Measurements from ENCODE around the gene GNB5.
"Not testable (repeated sequence)": the region's sequence is repeated elsewhere in the genome, so short reads cannot be mapped to it uniquely, and the experiment has no call there.

Gene GNB5

DNA sequence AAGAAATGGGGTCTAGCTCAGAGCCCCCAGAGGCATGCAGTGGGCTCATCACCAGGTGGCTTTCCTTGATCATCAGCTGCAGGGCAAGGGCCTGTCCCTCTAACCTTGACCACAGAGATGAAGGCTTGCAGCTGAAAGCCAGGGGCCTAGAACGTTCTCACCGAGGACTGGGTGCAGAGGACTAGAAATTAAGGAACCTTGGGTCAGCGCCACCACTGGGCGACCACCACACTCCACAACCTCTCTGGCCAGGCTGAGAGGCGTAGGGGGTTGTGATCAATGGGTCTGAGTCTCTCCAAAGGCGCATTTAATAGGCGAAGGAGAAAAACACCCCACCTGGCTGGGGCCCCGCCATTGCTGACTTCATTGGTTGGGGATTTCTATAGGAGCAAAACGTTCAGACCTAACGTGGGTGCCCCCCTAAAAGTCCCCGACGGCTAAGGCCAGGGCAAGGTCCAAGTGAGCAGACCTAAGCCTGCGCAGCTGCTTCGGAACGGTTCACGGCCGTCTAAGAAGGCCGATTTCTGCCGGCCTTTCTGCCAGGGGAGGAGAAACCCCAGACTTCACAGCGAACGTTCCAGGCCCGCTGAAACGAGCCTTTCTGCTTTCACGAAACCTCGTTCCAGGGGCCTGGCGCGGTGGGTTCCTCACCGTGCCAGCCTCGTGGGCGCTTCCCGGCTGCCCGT lies 79.5 kb downstream of the GNB5 start:
- DNase-seq: no peak

DNA sequence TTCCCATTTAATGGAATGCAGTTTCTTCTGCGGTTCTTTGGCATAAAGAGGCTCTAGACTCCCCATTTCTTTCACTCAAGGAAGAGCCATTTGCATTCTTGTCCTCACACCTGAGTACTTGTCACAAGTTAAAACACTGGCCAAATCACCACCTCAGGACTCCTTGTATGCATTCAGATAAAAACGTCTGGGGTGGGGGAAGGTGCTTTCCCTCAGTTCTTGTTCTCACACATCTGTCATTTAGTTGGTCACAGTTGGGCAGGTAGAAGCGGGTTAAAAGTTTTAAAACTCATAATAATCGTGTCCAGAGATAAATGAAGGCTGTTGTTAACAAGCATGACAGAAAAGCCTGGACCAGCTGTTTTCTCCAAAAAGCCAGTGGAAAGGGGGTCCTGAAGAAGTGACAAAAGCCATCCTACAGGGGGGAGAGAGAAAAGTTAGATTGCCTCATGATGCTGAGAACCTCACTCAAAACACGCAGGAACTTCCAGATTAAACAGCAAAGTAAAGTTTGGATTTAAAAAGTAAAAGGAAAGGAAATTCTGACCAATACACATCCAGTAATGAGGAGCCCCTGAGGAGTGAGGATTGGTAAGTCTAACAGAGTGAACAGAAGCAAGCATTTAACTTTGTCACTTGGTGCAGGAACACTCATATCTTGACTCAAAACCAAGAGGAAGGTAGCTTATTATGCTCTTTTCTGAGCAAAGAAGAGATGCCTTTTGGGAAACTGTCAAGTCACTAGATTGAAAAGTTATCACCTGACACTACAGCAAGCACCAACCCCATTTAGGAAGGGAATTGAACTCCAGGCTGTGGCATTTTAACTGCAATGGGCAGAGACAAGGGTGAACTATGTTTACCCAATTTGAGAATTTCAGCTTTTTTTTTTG lies 81.4 kb downstream of the GNB5 start:
- DNase-seq: no peak

DNA sequence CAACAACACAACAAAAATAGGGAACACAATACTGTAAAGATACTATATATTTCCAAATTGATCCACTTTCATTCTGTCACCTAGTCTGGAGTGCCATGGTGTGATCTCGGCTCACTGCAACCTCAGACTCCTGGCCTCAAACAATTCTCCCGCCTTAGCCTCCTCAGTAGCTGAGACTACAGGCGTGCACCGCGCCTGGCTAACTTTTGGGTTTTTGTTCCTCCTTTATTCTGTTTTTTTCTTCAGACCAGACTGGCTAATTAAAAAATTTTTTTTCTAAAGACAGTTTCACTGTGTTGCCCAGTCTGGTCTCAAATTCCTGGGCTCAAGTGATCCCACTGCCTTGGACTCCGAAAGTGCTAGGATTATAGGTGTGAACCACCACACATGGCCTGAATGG lies 84.0 kb downstream of the GNB5 start:
- no peak for DNase-seq

DNA sequence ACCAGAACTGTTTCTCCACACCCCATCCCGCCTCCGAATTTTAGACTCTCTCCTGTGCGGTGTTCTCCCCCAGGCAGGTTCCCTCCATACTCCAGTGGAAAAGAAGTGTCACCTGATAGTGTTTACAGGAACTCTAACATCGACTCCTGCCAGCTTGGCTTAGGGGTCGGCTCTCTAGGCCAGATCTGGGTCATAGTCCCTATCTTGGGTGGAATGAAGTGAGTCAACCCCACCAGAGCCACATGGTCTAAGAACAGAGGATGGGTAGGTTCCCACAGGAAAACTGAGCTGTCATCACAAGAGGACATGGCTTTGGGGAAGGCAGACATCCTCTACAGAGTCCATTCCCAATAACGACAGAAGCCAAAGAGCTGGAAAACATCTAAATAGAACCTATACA lies 84.6 kb downstream of the GNB5 start:
- DNase-seq: no peak

DNA sequence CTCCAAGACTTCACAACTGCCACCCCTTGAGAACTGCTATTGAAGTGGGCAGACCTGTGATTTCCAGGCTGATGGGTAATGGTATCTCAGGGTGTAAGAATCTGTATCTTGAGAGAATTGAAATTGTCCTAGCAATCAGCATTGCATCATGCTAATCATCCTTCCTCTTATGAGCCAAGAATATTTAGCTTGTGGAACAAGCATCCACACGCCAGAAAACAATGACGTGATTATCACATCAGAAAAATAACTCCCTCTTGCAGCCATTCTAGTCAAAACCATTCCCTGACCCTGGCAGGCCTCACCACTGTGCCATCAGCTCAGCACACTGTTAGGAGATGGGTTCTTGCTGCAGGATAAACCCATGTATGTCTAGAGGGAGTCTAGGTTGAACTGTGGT lies 85.3 kb downstream of the GNB5 start:
- no peak for DNase-seq

DNA sequence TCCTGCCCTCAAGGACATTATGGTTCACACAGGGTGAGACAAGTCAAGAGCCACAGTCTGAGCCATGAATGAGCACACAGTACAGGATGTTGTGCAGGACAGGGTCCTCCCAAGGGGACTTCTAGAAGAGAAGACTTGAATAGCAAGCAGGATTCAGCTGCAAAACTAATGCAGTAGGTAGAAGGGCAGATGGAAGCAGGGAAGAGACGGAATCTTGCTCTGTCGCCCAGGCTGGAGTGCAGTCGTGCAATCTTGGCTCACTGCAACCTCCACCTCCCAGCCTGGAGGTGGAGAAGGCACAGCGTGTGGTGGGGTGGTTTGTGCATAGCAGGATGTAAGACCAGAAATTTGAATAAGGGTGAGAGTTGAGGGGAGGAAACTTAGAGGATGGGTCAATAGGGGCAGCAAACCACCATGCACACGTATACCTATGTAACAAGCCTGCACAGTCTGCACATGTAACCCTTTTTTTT lies 86.6 kb downstream of the GNB5 start:
- DNase-seq: no peak

DNA sequence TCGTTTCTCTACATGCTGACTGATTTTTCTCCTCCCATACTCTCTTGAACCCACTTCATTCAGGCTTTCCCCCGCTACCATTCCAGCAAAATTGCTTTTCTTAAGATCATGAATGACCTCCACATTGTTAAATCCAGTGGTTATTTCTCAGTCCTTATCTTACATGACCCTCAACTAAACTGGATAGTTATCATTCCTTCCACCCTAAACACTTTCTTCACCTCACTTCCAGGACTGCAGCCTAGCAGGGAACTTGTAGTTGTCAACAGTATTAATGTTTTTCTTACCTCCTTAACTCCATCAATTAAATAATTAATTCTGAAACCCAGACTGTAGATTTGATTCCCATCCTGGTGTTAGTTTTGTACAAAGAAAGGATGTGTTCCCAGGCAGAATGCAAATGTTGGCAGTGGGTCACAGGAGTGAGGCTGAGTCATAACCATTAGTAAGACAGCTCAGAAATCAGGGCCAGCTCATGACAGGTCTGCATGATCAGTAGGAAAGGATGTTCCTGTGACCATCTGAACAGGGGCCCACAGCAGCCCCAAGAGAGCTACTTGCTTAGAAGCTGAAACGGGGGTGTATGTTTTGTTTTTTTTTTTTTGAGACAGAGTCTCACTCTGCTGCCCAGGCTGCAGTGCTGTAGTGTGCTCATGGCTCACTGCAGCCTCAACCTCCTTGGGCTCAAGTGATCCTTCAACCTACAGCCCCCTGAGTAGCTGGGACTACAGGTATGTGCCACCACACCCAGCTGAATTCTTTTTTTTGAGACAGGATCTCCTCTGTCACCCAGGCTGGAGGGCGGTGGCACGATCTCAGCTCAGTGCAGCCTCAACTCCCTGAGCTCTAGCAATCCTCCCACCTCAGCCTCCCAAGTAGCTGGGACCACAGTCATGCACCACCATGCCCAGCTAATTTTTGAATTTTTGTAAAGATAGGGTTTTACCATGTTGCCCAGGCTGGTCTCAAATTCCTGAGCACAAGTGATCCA lies 87.7 kb downstream of the GNB5 start:
- DNase-seq: peak; percentile 94

DNA sequence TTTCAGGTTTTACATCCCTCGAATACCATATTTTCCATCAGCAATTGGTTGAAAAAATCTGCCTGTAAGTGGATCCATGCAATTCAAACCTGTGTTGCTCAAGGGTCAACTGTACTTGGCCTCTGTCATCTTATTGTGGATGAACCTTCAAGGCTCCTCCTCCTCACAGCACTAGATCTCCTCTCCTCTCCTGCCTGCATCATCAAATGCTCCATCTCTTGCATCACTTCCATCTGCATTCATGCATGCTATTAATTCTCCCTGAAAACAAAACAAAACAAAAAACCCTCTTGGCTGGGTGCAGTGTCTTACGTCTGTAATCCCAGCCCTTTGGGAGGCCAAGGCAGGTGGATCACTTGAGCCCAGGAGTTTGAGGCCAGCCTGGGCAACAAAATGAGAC lies 88.7 kb downstream of the GNB5 start:
- DNase-seq: peak; percentile 93

DNA sequence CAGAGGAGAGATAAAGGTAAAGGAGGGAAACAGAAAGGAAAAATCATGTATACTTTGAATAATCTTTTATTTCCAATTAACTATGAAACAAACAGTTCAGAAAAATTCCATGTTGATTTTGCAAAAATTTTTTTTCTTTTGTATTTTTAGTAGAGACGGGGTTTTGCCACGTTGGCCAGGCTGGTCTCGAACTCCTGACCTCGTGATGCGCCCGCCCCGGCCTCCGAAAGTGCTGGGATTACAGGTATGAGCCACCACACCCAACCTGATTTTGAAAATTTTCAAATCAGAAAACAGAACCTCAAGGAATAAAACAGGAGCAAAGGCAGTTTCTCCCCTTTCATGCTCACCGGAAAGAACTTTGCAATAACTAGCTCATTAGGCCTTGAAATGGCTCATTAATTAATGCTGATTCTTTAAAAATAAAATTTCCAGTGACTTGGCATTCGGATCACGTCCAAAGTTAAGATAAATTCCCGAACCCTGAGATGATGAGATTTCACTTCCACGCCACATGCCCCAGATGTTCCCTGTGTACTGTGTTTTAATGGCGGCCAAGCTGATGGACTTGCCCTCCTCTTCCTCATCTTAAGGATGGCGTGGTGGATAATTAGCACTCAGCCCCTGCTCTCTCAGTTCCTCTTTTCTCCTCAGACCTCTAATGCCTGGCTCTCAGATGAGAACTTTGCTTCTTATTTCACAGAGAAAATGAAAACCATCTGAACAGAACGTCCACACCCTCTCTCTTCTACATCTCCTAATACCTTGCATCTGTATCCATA lies 89.5 kb downstream of the GNB5 start:
- no peak for DNase-seq

DNA sequence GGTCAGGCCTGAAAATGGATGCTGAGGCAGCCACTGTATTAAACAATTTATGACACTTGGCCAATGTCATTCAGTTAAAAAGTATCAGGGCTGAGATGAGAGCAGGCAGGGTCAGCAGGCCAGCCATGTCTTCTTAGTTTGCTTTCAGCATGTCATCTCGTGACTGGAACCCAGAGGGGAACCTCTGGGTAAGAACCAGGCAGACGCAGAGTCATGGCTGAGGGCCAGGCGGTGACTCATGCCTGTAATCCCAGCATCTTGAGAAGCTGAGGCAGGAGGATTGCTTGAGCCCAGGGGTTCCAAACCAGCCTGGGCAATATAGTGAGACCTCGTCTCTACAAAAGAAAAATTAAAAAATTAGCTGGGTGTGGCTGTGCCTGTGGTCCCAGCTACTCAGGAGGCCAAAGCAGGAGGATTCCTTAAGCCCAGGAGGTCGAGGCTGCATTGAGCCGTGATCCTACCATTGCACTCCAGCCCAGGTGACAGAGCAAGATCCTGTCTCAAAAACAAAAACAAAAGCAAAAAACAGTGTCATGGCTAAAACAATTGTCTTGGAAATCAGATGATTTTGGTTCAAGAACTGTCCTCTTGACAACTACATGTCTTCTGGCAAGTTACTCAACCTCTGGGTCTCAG lies 90.3 kb downstream of the GNB5 start:
- DNase-seq: peak; percentile 86

DNA sequence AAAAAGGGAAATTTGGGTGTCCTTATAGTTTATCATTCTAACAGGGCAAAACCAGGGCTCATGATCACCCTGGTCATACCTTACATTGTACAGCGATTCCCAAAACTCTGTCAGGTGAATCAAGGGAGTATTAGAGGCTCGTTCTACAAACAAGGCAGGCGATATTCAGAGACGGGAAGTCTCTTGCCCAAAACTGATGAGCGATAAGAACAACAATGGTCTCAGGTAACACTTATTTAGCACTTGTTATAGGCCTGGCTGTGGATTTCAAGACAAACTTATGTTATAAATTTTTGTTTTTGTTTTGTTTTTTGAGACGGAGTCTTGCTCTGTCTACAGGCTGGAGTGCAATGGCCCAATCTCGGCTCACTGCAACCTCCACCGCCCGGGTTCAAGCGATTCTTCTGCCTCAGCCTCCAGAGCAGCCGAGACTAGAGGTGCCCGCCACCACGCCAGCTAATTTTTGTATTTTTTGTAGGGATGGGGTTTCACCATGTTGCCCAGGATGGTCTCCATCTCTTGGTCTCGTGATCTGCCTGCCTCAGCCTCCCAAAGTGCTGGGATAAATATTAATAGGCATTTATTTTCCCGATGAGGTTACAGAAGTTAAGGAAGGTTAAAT lies 91.4 kb downstream of the GNB5 start:
- no peak for DNase-seq

DNA sequence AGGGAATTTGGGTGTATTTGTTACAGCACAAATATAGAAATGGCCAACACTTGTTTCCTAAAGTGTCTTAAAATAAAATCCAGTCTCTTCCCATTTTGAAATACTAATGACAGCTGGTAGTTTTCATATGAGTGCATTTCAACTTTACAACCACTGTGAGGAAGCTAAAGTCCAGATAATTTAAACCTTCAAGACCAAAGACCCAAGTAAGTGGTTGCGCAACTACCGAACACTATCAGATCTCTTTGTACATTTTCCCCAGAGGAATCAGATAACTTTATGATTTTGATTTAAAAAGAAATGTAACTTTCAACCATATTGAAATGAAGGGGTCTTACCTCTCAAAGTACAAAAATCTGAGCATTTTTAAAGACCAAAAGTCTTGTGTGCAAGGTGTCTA lies 92.9 kb downstream of the GNB5 start:
- DNase-seq: no peak

DNA sequence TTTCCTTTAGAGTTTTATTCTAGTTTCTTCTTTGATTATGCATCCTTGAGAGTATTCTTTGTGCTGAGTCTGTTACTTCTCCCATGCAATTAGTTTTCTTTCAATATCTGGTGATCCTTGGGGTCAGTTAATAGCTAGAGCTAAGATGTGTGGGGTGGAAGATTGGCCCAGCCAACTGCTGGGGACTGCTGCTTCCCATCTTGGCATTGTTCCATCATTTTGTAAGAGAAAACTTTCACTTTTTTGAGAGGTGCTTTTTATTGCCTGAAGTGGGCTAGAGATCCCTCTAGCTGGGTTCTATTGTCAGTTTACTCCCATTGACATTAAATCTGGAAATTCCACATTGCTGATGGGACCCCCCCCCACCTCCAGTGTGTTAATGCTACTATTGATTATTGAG lies 94.0 kb downstream of the GNB5 start:
- peak; percentile 48 for DNase-seq

DNA sequence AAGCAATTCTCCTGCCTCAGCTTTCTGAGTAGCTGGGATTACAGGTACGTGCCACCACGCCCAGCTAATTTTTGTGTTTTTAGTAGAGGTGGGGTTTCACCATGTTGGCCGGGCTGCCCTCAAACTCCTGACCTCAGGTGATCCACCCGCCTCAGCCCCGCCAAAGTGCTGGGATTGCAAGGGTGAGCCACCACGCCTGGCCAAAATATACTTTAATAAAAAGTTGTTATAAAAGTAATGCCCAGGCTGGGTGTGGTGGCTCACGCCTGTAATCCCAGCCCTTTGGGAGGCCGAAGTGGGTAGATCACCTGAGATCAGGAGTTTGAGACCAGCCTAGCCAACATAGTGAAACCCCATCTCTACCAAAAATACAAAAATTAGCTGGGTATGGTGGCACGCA lies 94.7 kb downstream of the GNB5 start:
- DNase-seq: not testable (repeated sequence)

DNA sequence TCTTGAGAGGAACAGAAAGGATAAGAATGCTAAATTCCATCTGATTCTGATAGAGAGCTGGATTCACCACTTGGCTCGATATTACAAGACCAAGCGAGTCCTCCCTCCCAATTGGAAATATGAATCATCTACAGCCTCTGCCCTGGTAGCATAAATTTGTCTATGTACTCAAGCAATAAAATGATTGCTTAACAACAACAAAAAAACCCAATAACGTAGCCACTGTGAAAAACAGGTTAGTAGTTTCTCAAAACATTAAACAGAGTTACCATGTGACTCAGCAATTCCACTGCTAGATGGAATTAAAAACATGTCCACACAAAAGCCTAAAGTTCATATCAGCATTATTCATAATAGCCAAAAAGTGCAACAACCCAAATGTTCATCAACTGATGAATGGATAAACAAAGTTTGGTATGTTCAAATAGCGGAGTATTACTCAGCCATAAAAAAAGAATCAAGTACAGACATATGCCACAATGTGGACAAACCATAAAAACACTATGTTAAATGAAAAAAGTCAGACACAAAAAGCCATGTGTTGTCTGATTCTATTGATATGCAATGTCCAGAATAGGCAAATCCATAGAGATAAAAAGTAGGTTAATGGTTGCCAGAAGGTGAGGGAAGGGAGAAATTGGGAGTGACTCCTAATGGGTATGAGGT lies 95.5 kb downstream of the GNB5 start:
- peak; percentile 94 for DNase-seq

DNA sequence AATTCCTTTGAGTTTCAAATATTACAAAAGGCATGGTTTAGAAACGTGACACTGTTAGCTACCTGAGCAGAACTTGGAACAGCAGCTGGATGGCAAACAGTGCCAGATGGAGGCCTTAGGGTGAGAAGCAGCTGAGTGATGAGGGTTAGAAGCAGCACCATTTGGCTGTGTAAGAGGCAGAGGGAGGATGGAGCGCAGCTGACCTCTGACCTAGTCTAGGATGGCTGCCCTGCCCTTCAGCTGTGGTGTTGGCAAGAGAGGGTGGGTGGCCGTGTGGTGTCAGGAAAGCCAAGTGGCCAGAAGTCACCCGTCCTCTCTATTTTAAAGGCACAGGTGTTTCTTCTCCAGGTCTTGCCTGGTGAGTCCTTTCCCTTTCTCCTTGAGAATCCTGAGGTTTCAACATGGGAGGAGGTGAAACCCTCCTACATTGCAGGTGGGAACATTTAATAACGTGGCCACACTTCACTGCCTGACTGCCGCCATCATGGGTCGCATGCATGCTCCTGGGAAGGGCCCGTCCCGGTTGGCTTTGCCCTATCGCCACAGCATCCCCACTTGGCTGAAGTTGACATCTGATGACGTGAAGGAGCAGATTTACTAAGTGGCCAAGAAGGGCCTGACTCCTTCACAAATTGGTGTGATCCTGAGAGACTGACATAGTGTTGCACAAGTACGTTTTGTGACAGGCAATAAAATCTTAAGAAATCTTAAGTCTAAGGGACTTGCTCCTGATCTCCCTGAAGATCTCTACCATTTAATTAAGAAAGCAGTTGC lies 96.2 kb downstream of the GNB5 start:
- no peak for DNase-seq

DNA sequence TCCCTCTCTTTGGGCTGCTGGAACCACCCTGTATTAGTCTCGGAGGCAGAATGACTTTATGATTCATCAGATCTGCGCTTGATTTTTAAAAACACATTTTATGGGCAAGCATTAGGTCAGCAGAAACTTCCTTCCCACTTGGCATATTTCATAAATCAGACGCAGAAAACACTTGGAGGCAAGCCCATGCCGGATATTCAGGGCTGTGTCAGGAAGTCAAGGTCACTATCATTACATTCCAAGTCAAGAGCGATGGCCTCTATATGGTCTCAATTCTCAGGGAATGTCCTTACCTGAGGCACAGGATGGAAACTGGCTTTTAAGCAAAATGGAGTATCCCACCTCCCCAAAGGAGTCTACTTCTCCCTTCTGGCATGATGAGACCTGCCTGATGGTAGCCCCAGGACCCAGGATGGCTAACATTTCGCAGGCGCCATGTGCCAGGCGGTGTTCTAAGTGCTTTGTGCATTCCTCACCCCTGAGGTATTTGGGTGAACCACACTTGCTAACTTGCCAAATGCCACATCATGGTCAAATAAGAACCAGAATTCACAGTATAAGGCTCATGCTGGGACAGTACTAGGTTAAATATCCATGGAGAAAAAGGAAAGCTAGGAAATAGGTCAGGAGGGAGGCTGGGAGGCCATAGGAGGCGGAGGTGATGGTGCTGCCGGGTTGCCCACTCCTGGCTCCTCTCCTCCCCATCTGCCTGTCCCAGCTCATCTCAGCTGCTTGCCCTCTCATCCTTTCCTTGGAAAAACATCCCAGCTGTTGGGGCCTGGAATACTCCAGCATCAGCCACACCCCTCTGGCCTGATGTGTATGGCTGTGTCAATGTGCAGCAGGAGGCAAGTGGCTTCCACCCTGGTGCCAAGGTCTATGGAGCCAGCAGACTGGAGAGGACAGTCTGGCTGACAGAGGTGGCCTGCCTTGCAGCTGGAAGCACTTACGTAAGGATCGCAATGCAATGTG lies 97.4 kb downstream of the GNB5 start:
- peak; percentile 98 for DNase-seq

DNA sequence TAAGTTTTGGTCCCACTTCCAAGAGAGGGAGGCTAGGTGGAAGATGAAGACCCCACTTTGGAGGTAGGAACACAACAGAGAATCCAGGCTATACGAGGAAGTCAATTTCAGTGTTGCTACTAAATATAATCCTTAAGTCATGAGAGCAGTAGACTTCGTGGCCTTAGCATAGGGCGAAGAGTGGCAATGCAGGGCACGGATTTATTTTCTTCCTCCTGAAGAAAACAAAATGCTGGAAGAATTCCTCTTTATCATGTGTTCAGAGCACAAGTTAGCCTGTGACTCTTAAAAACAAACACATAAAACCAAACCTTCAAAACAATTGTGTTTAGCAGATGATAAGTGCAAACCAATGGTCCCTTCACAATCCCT lies 98.0 kb downstream of the GNB5 start:
- peak; percentile 37 for DNase-seq

DNA sequence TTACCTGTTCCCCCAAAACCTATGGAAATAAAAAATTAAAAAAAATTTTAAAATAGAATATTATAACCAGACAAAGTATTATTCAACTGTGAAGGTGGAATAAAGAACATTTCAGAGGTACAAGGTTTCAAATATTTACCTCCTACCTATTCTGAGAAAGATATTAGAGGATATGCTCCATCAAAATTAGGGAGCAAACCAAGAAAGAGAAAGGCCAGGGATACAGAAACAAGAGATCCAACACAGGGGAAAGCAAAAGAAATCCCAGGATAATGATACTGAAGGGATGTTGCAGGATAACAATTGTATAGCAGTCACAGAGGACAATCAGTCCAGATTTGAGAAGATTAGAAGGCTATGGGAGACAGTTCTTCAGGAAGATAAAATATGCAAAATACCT lies 101.0 kb downstream of the GNB5 start:
- DNase-seq: no peak
